Neutrophil (primary cell): Measurements from ENCODE around the gene CLCN5.

Experiments used
- H3K27ac ChIP-seq: fragments of 200-600 bp; sonication (generic); 2 replicates; pipeline ENCODE4 v1.5.1; 2016; ENCODE audit warnings: mild to moderate bottlenecking, moderate library complexity
- H3K27me3 ChIP-seq: fragments of 200-600 bp; sonication (generic); 2 replicates; pipeline ENCODE4 v1.6.0; 2016; ENCODE audit warnings: mild to moderate bottlenecking
- H3K36me3 ChIP-seq: fragments of 200-600 bp; sonication (generic); 2 replicates; pipeline ENCODE4 v1.5.1; 2017
- H3K4me1 ChIP-seq, 2 experiments: fragments of 200-600 bp in 1 of 2; sonication (generic) in 1 of 2; 1 replicate in 1 of 2; 2 replicates in 1 of 2; pipeline versions ENCODE4 v1.5.1 to v1.6.1; 2013 to 2016; ENCODE audit warnings: low read depth in 1 of 2, low read length in 1 of 2, mild to moderate bottlenecking in 1 of 2, moderate library complexity in 1 of 2; ENCODE audit not compliant: control insufficient read depth in 1 of 2, insufficient read depth in 1 of 2
- H3K4me3 ChIP-seq, 2 experiments: fragments of 200-600 bp in 1 of 2; sonication (generic) in 1 of 2; 1 replicate in 1 of 2; 2 replicates in 1 of 2; pipeline ENCODE4 v1.5.1; 2013 to 2016; ENCODE audit warnings: low read depth in 1 of 2, low read length in 1 of 2, mild to moderate bottlenecking in 1 of 2, moderate library complexity in 1 of 2
- H3K9me3 ChIP-seq: fragments of 200-600 bp; sonication (generic); 2 replicates; pipeline ENCODE4 v1.5.1; 2016
- CTCF ChIP-seq: fragments of 200-600 bp; sonication (generic); IDR thresholded peaks from 2 replicates; pipeline ENCODE4 v1.5.1; 2016; ENCODE audit warnings: antibody characterized with exemption

The CLCN5 gene

GRCh38 chrX:50068285-50068563 is 145.8 kb downstream of the CLCN5 start:
- Histone ChIP-seq H3K4me1 (no peaks in the 10 kb centered on the region), H3K9me3 (no peaks in the 10 kb centered on the region), H3K27me3 (no peaks in the 10 kb centered on the region), H3K36me3 (no peaks in the 10 kb centered on the region), H3K4me3 (no peak overlapping the region), H3K27ac (no peak overlapping the region)
- no peak for TF ChIP-seq CTCF

- TF ChIP-seq CTCF = no peak
- Histone ChIP-seq H3K4me3 (no peak overlapping the region), H3K36me3 (no peaks in the 10 kb centered on the region), H3K27me3 (no peaks in the 10 kb centered on the region), H3K4me1 (no peaks in the 10 kb centered on the region), H3K27ac (no peak overlapping the region), H3K9me3 (no peaks in the 10 kb centered on the region)
Measured at GRCh38 chrX:50068893-50069292, 146.5 kb downstream of the CLCN5 start.

- Histone ChIP-seq H3K4me1 (no peaks in the 10 kb centered on the region), H3K36me3 (no peaks in the 10 kb centered on the region), H3K27ac (no peak overlapping the region), H3K9me3 (no peaks in the 10 kb centered on the region), H3K27me3 (no peaks in the 10 kb centered on the region), H3K4me3 (no peak overlapping the region)
- no peak for TF ChIP-seq CTCF
Measured at GRCh38 chrX:50071494-50071893, 149.1 kb downstream of the CLCN5 start.

GRCh38 chrX:50072110-50072509 is 149.7 kb downstream of the CLCN5 start:
- H3K4me1 ChIP-seq = no peaks in the 10 kb centered on the region
- no peak for TF ChIP-seq CTCF
- no peaks in the 10 kb centered on the region for H3K9me3 ChIP-seq
- no peak overlapping the region for H3K27ac ChIP-seq
- no peaks in the 10 kb centered on the region for H3K36me3 ChIP-seq
- H3K4me3 ChIP-seq = no peak overlapping the region
- H3K27me3 ChIP-seq = no peaks in the 10 kb centered on the region

GRCh38 chrX:50073601-50074000 is 151.2 kb downstream of the CLCN5 start:
- TF ChIP-seq CTCF = no peak
- Histone ChIP-seq H3K27me3 (no peaks in the 10 kb centered on the region), H3K9me3 (no peaks in the 10 kb centered on the region), H3K4me3 (no peak overlapping the region), H3K36me3 (no peaks in the 10 kb centered on the region), H3K4me1 (no peaks in the 10 kb centered on the region), H3K27ac (no peak overlapping the region)

GRCh38 chrX:50075630-50076339 is 153.4 kb downstream of the CLCN5 start:
- Histone ChIP-seq H3K36me3 (no peaks in the 10 kb centered on the region), H3K4me1 (no peaks in the 10 kb centered on the region), H3K9me3 (no peaks in the 10 kb centered on the region), H3K4me3 (no peak overlapping the region), H3K27me3 (no peaks in the 10 kb centered on the region), H3K27ac (no peak overlapping the region)
- TF ChIP-seq CTCF = no peak
